NCI-H345 treated with DMSO at 0.1 percent for 48 hours (cell line): ENCODE results near the gene TNS1.
A peak's percentile ranks its signal among the peaks of the same experiment; 100 is the strongest.
"Not testable (repeated sequence)": the region's sequence is repeated elsewhere in the genome, so short reads cannot be mapped to it uniquely, and the experiment has no call there.

Source experiments
- DNase-seq: peaks from one replicate; lab custom pipeline; 2025; ENCODE audit not compliant: unreplicated experiment; lab: John Stamatoyannopoulos, UW

Gene TNS1

DNA sequence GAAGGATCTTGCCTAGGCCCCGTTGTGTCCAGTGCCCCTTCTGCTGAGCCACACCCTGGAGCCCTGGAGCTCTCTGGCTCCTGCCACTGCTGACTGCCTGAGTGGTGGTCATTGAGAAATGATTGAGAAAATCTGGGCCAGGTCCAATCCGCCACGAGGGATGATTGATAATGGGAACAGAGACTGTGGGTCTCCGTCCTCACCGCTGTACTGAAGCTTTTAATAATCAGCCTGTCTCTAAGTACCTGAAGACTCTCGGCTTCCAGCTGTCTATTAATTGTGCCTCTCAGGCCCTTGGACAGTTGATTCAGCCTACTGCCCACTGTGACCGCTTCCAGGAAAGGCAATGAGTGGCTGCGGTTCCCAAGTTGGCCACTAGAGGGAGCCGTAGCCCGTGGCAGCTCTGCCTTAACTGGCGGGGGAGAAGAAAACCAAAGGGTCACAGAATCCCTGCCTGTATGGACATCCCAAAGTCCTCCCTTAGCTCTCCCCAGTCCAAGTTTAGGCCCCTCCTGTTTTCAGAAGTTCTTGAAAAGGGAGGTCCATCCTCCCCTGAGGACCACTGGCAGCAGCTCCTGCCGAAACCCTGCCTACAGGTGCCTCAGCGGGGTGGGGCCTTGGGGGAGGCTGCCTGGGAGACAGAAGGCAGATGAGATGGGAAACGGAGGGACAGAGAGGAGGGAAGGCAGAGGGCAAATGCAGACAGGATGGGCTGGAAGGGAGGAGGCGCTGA is 213.6 kb downstream of the TNS1 start:
- DNase-seq = peak; percentile 25

DNA sequence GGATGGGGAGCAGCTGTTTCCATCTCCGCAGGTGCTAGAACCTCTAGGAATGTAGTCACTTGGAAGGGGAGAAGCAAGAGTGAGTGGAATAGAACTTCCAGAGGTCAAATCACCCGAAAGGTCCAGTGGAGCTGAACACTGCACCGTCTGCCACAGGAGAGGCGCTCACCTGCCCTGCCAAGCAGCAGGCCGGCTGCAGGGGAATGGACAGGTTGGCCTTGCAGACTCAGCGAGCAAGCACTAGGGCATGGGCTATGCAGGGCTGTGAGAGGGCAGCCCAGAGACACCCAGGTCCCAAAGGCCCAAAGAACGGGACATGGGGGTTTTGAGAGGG is 214.2 kb downstream of the TNS1 start:
- DNase-seq = no peak

DNA sequence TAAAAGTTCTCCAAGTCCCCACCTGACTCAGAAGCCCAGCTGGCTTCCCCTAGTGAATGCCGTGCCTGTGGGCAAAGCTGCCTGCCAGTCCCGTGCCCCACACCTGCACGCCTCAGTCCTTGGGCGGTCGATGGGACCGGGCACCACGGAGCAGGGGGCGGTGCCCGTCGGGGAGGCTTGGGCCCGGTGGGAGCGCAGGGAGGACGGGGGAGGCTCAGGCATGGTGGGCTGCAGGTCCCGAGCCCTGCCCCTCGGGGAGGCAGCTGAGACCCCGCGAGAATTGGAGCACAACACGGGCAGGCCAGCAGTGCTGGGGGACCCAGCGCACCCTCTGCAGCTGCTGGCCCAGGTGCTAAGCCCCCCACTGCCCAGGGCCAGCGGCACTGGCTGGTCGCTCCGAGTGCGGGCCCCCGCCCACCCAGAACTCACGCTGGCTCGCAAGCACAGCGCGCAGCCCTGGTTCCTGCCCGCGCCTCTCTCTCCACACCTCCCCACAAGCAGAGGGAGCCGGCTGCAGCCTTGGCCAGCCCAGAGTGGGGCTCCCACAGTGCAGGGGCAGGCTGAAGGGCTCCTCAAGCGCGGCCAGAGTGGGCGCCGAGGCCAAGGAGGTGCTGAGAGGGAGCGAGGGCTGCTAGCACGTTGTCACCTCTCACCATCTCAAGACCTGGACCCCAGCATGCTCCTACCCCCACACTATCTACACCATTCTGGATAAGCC is 215.5 kb downstream of the TNS1 start:
- DNase-seq = no peak

DNA sequence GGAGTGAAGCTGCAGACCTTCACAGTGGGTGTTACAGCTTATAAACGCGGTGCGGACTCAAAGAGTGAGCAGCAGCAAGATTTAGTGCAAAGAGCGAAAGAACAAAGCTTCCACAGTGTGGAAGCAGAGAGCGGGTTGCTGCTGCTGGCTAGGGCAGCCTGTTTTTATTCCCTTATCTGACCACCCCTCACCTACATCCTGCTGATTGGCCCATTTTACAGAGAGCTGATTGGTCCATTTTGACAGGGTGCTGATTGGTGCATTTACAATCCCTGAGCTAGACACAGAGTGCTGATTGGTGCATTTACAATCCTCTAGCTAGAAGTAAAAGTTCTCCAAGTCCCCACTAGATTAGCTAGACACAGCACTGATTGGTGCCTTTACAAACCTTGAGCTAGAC is 216.2 kb downstream of the TNS1 start:
- not testable (repeated sequence) for DNase-seq

DNA sequence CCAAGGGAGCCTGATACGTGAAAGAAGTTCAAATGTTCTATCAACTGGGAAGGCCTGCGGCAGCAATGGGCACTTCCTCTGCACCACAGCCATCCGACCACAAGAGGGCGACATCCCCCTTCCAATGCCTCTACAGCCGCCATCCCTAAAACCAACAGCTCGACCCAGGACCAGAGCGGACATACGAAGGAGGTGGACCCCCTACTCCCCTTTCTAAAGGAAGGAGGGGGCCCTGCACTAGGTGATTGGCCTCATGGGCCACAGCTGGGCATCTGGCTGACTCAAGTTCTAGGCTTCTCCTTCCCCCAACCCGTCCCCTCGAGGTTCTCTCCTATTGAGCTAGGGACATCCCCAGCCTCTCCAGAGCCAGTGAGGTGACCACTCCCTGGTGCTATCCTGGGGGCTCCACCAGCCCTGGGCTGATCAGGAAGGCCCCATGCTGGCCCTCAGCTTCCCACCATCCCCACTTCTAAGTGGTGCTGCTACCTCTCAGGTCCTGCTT is 217.2 kb downstream of the TNS1 start:
- peak; percentile 63 for DNase-seq

DNA sequence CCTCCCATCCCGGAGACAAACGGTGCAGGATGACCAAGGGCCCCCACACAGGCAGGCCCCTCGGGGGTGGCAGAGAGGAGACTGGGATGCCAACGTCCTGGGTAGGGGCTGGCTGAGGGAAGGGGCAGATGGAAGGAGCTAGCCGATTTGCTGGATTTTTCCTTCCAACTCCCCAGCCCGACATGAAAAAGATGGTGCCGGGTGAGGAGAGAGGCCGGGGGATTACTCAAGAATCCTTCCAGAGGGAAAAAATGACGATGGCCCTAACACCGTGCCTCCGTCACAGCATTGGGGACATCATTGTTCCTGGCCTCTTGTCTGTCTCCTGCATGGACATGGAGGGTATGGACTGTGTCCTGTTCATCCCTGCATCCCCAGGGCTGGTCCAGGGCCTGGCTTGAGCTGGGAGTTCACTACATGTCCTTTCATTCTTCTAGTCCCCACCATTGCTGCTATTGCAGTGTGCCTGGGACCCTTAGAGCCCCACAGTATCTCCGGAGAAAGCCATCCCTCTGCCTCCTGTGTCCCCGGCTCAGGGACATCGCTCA is 217.7 kb downstream of the TNS1 start:
- no peak for DNase-seq

DNA sequence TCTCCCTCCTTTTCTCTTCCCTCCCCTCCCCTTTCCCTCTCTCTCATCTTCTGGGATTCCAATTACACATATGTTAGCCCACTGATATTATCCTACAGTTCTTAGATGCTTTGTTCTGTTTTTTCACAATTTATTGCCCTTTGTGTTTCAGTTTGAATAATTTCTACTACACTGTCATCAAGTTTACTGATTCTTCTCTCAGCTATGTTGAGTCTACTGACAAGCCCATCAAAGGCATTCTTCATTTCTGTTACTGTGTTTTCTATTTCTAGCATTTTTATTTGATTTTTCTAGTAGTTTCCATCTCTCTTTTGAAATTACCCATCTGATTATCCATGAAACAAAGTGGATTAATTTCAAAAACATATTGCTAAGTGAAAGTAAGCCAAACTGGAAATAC is 219.6 kb downstream of the TNS1 start:
- DNase-seq = no peak

DNA sequence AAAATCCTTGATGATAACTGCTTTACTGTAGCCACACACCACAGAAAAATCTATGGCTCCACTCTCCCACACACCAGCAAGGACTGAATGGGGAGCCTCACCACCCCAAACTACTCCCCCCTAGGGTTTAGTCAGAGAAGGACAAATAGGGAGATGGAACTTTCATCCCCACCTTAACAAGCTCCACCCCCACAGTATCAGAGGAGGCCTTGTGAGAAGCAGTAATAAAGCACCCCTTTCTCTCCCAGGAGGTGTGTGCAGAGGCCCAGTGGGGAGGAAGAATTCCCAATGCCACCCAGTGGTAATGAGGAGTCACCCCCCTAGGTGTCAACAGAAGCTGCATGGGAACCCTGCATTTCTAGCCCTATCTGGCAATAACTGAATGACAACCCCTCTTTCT is 224.9 kb downstream of the TNS1 start:
- no peak for DNase-seq

DNA sequence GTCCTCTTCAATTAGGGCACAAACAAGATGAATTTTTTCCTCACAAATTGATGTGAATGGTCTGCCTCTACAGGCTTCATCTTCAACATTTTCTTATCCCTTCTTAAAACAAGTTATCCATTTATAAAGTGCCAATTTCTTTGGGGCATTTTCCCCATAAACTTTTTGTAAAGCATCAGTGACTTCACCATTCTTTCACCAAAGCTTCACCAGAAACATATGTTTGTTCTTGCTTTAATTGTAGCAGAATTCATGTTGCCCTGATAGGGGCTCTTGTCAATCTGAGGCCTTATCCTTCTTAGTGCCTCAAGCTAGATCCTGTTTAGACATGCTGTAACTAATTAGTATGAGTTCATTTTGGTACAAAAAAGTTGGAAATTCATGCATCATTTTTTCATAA is 226.2 kb downstream of the TNS1 start:
- no peak for DNase-seq

DNA sequence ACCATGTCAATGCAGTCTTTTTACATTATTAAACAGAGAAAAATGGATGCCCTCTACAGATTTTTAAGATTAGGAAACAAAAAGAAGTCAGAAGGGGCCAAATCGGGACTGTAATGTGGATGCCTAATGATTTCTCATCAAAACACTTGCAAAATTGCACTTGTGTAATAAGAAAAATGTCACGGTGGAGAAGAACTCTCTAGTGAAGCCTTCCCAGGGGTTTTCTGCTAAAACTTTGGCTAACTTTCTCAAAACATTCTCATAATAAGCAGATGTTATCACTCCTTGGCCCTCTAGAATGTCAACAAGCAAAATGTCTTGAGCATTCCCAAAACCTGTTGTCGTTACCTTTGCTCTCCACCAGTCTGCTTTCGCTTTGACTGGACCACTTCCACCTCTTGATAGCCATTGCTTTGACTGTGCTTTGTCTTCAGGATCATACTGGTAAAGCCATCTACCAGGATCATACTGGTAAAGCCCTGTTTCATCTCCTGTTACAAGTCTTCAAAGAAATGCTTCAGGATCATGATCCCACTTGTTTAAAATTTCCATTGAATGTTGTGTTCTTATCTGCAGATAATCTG is 226.8 kb downstream of the TNS1 start:
- no peak for DNase-seq

DNA sequence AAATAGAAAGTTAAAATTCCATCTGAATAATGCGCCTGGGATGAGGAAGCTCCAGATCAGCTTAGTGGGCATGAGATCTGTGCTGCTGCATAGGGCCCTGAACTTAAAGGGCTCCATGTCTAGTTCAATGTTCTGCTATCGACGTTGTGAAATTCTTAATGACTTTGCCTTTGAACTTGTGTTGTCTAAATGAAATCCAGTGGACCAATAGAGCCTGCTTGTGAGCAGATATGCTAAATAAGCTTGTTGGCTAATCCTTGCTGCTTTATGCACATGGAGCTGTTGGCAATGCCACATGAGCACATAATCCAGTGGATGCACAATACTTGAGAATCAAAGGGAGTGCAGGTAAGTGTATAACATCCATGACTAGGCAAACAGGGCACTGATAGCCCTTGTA is 228.6 kb downstream of the TNS1 start:
- DNase-seq = no peak

DNA sequence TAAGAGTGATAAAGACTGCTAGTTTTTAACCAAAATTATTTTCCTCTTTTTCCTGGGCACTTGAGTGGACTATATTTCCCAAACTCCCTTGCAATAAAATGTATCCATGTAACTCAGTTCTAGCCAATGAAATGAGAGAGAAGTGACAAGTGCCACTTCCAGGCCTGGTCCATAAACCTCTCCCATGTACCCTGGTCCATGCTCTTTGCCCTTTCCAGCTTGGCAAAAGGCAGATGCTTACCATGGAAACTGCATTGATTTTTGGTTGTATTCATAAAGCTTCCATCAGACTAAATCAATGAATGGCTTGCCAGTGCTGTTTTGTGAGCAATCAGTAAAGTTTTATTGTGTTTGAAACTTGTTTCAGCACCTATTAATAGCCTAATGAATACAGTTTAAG is 229.3 kb downstream of the TNS1 start:
- DNase-seq = no peak

DNA sequence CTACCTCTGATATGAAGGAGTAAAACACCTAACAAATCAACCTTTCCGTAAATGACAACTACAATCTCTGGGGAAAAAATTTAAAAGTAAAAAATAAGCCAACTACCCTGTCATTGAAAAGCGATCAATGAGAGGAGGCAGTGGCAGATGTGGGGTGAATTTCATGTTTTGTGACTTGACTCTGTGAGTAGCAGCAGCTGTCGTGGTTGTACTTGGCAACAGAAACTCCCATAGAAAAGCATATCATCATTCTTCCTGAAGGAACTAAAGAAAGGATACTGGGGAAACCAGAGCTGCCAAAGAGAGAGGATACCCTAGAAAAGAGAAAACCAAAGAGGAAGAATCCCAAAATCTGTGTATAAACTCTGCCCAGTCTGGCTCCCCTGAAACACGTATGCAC is 236.4 kb downstream of the TNS1 start:
- DNase-seq = no peak

DNA sequence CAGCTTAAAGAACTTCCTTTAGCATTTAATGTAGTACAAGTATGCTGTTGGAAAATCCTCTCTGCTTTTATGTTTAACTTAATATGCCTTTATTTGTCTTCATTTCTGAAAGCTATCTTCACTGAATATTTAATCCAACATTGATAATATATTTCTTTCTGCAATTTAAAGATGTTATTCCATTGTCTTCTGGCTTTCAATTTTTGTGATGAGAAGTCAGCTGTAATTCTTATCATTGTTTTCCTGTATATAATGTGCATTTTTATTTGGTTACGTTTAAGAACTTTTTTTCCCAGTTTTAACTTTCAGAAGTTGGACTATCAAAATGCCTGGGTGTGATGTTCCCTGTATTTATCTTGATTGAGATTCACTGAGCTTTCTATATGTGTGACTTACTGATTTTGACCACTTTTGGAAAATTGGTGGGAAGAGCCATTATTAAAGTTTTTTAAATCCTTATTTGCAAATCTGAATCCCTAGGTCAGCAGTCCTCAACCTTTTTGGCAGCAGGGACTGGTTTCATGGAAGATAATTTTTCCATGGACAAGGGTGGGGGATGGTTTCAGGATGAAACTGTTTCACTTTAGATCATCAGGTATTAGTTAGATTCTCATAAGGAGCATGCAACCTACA is 241.0 kb downstream of the TNS1 start:
- no peak for DNase-seq

DNA sequence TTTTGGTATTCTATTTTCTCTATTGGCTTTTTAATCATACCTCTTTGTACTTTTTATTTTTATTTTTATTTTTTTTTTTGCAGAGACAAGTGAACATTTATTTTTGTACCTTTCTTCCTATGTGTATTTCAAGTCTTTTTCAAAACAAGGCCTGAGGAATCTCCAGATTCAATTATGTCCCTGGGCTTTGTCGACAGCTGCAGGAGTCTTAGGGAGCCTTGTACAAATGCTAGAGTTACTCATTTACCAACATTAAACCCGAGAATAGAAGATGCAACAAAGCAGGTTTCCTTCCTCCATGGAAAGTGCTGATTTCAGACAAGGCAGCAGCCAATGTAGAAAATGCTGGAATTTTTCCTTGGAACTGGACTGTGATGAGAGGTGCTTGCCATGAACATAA is 242.8 kb downstream of the TNS1 start:
- no peak for DNase-seq

DNA sequence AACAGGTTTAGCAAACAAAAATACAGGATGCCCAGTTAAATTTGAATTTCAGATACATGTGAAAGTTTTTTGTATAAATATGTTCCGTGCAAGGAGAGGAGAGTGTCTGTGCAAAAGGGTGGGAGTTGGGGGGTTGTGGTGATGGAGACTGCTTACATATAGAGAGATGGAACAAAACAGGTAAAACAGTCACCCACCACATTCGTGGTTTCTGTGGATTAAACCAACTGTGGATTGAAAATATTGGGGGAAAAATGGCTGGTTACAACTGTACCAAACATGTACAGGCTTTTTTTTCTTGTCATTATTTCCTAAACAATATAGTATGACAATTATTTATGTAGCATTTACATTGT is 245.7 kb downstream of the TNS1 start:
- no peak for DNase-seq

DNA sequence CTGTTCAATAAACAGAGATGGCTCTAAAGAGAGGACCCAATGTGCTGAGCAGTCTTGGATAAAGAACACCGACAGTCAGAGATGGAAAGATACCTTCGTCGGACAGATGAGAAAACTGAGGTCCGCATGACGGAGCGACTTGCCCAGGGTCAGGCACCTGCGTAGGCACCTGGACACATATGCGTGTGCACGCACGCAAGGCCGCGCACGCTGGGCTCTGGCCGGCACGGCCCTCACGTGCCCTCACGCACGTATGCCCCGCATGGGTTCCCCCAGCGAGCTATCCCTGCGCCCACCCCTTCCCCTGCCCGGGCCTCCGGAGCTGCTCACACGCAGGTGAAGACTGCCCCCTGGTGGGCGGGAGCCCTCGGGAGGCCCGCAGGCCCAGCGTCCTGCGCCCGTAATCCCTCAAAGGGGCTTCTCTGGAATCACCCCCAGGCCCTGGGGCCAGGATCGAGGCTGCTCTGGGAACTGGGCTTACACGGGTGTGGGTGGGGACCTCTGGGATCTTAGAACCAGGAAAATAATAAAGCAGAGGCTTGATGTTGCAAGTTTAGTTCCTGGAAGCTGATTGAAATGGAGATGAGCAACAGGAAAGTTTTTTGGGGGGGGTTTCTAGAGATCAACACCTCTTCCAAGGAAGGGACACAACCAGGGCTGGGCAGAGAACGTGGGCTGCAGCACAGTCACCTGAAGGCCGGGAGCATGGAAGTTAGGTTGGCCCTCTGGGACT is 246.3 kb downstream of the TNS1 start:
- DNase-seq = no peak

DNA sequence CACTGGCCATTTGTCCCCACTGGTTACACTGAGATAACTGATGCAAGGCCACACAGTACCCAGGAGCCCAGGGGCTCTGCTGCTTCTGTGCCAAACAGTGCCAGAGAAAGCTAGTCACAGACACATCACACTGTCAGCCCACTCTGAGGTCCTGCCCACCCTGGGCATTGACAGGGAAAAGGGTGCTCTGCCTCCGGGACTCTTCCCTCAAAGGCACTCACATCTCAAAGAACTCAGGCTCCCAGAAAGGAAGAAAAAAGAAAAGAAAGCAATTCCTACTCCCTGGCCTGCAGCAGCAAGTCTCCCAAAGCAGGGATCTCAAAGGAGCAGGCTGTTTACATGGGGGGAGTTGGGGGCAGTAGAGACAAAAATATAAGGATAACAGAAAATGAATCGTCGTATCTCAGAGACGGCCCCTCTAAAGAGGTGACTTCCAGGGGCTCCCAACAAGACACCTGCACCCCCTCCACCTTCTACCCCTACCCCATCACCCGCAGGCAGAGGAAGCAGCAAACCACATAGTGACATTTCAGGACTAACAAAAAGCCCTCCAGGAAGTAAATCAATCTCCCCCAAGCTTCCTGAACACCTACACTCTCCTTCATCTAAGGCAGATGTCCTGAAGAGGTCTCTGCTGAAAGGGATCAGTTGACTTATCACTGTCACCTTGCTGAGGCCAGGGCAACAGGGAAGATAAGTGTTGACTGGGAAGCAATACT is 247.6 kb downstream of the TNS1 start:
- no peak for DNase-seq

DNA sequence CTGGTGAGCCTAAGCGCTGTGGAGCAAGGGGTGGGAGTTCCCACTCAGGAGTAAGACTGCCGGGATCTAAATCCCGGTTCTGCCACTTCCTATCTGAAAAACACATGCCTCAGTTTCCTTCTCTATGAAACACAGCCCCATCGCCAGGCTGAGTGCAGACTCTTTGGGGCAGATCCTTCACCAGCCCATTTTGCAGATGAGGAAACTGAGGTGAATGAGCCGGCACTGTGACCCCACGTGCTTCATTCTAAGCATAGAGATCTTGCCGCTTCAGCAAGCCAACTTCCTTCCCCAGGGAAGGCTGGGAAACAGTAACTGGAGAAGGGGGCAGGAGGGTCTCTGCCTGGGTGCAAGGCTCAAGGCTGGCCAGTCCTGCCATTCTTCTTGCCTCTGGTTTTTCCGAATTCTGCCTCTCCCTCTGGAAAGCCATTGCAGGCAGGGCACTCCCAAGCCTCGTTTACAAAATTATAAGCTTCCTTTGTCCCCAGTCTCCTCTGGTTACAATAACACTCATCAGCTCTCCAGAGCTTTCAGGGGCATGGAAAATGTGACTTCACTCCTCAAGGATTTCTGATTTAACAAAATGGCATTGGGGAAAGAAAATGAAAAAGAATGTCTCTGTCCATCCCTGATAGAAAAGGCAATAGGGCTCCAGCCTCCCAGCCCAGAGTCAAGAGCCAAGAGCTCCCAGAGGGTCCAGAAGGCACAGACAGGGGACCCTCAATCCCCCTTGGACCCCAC is 249.2 kb downstream of the TNS1 start:
- no peak for DNase-seq
